Lower leg skin (tissue), 3 donors: Measurements from ENCODE around the gene SF1.

ENCODE experiments used
- POLR2A ChIP-seq, 2 donors: fragments of 450-650 bp; IDR thresholded peaks; one replicate each; pipeline ENCODE4 v1.6.1; 2016 to 2017; ENCODE audit warnings: antibody characterized with exemption in 2 of 2, mild to moderate bottlenecking in 1 of 2, moderate library complexity in 1 of 2
- TF ChIP-seq, protein P1 (sequence below), 3 donors: fragments of 450-650 bp; IDR thresholded peaks; one replicate each; pipeline ENCODE4 v1.5.1; 2016; ENCODE audit warnings: antibody characterized with exemption in 3 of 3, mild to moderate bottlenecking in 3 of 3, moderate library complexity in 2 of 3

DNA sequence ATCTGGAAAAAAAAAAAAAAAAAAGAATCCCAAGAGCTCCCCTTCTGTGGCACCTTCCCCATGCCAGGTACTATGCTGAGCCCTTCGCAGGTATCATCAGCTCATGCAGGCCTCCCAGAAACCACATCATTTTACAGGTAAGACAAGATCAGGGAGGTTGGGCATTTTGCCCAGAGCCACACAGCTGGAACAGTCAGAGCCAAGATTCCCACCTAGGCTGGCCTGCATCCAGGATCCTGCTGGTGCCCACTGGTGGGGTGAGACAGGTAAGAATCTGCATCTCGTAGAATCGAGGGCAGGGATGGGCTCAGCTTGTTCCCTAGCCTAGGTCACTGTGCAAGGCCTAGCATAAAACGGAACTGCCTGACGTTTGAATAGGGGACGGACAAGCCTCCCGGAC is 47.7 kb upstream of the SF1 start:
- TF ChIP-seq, protein P1, sequence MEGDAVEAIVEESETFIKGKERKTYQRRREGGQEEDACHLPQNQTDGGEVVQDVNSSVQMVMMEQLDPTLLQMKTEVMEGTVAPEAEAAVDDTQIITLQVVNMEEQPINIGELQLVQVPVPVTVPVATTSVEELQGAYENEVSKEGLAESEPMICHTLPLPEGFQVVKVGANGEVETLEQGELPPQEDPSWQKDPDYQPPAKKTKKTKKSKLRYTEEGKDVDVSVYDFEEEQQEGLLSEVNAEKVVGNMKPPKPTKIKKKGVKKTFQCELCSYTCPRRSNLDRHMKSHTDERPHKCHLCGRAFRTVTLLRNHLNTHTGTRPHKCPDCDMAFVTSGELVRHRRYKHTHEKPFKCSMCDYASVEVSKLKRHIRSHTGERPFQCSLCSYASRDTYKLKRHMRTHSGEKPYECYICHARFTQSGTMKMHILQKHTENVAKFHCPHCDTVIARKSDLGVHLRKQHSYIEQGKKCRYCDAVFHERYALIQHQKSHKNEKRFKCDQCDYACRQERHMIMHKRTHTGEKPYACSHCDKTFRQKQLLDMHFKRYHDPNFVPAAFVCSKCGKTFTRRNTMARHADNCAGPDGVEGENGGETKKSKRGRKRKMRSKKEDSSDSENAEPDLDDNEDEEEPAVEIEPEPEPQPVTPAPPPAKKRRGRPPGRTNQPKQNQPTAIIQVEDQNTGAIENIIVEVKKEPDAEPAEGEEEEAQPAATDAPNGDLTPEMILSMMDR (IDR thresholded peaks at IDR 0.05), result no peak
- no peak for TF ChIP-seq POLR2A (IDR thresholded peaks at IDR 0.05)
